HepG2 (cell line): ENCODE measurements around the gene FAM167B. TPM values are rescaled to one million over a fixed set of nuclear protein-coding genes. Genes with fewer than 3 reads are reported as not detected.

Source experiments
- ASH2L ChIP-seq: fragments of 300-600, 200-600 bp; sonication (generic); IDR thresholded peaks from 2 replicates; pipeline ENCODE4 v1.7.0; 2017; ENCODE audit warnings: low read depth, mild to moderate bottlenecking, moderate library complexity, mixed read lengths, low read length; ENCODE audit not compliant: insufficient read length
- HHEX ChIP-seq: IDR thresholded peaks from 2 replicates; pipeline ENCODE4 v1.6.1; 2016; ENCODE audit warnings: control low read depth
- NCOA1 ChIP-seq: sonication (generic); formaldehyde crosslinking; IDR thresholded peaks from 2 replicates; pipeline ENCODE4 v1.9.0; 2021; ENCODE audit warnings: missing genetic modification reagents
- PCBP2 ChIP-seq: fragments of 200-400 bp; formaldehyde crosslinking; optimal IDR thresholded peaks from 2 replicates; pipeline ENCODE3; 2018; ENCODE audit warnings: low read length, low read depth; ENCODE audit not compliant: poor library complexity, severe bottlenecking
- PHF21A ChIP-seq: sonication (generic); formaldehyde crosslinking; IDR thresholded peaks from 2 replicates; pipeline ENCODE4 v1.5.0; 2020; ENCODE audit warnings: mild to moderate bottlenecking, missing genetic modification reagents
- SAFB2 ChIP-seq: sonication (generic); formaldehyde crosslinking; IDR thresholded peaks from 2 replicates; pipeline ENCODE4 v1.5.1; 2020; ENCODE audit warnings: missing genetic modification reagents, low read depth, mild to moderate bottlenecking, borderline replicate concordance
- SAP130 ChIP-seq: IDR thresholded peaks from 2 replicates; pipeline ENCODE4 v1.6.1; 2016; ENCODE audit warnings: low read depth
- SIX1 ChIP-seq: sonication (generic); formaldehyde crosslinking; IDR thresholded peaks from 2 replicates; pipeline ENCODE4 v1.4.0; 2020; ENCODE audit warnings: missing genetic modification reagents, borderline replicate concordance
- SIX4 ChIP-seq: sonication (generic); formaldehyde crosslinking; IDR thresholded peaks from 2 replicates; pipeline ENCODE4 v1.4.0; 2020; ENCODE audit warnings: missing genetic modification reagents
- ZFP62 ChIP-seq: sonication (generic); formaldehyde crosslinking; IDR thresholded peaks from 2 replicates; pipeline ENCODE4 v1.4.0; 2020; ENCODE audit warnings: missing genetic modification reagents
- ZMAT5 ChIP-seq: sonication (generic); formaldehyde crosslinking; IDR thresholded peaks from 2 replicates; pipeline ENCODE4 v1.5.0; 2020; ENCODE audit warnings: mild to moderate bottlenecking, low read depth, missing genetic modification reagents, borderline replicate concordance
- ZNF207 ChIP-seq: fragments of 450-650 bp; IDR thresholded peaks from 2 replicates; pipeline ENCODE4 v1.6.1; 2016; ENCODE audit warnings: antibody characterized with exemption, borderline replicate concordance
- ZNF235 ChIP-seq: sonication (generic); formaldehyde crosslinking; IDR thresholded peaks from 2 replicates; pipeline ENCODE4 v1.8.1; 2023; ENCODE audit warnings: mild to moderate bottlenecking, missing genetic modification reagents, borderline replicate concordance
- ZNF251 ChIP-seq: sonication (generic); formaldehyde crosslinking; IDR thresholded peaks from 2 replicates; pipeline ENCODE4 v1.9.0; 2021; ENCODE audit warnings: mild to moderate bottlenecking, missing genetic modification reagents
- ZNF30 ChIP-seq: sonication (generic); formaldehyde crosslinking; IDR thresholded peaks from 2 replicates; pipeline ENCODE4 v1.5.0; 2020; ENCODE audit warnings: mild to moderate bottlenecking, missing genetic modification reagents
- ZNF513 ChIP-seq: sonication (generic); formaldehyde crosslinking; conservative IDR thresholded peaks from 2 replicates; pipeline ENCODE4 v1.5.0; 2020; ENCODE audit warnings: missing genetic modification reagents
- ZNF713 ChIP-seq: sonication (generic); formaldehyde crosslinking; IDR thresholded peaks from 2 replicates; pipeline ENCODE4 v1.4.0; 2020; ENCODE audit warnings: mild to moderate bottlenecking, missing genetic modification reagents
- ZNF777 ChIP-seq: sonication (generic); formaldehyde crosslinking; IDR thresholded peaks from 2 replicates; pipeline ENCODE4 v1.4.0; 2020; ENCODE audit warnings: missing genetic modification reagents
- polyA plus RNA-seq, 8 experiments: library from polyadenylated mRNA; depleted of rRNA in 3 of 8; stranded (reverse) in 7 of 8; unstranded in 1 of 8; fragments of >200 nt; fragmentation: Illumina TruSeq in 4 of 8; extraction: Trizol in 4 of 8; gene quantifications; 2 replicates each; pipeline versions ENCODE4 v1.2.1 to v1.2.3, GENCODE V29; 2011 to 2016; ENCODE audit warnings: low read depth in 4 of 8, missing spikeins in 1 of 8, mixed read lengths in 1 of 8; ENCODE audit not compliant: insufficient read depth in 1 of 8
- total RNA-seq, 5 experiments: library from RNA; depleted of rRNA; stranded (reverse); fragments of >200 nt; fragmentation: Illumina TruSeq; extraction: Trizol; gene quantifications; 2 replicates each; pipeline ENCODE4 v1.2.3, GENCODE V29; 2016; ENCODE audit warnings: low read depth in 1 of 5
- TF ChIP-seq, protein P1 (sequence below): sonication (generic); formaldehyde crosslinking; IDR thresholded peaks from 2 replicates; pipeline ENCODE4 v1.4.0; 2020; ENCODE audit warnings: missing genetic modification reagents
- TF ChIP-seq, protein P2 (sequence below): sonication (generic); formaldehyde crosslinking; IDR thresholded peaks from 2 replicates; pipeline ENCODE4 v1.5.0; 2020; ENCODE audit warnings: missing genetic modification reagents
- TF ChIP-seq, protein P3 (sequence below): sonication (generic); formaldehyde crosslinking; IDR thresholded peaks from 2 replicates; pipeline ENCODE4 v1.8.1; 2023; ENCODE audit warnings: mild to moderate bottlenecking, inconsistent platforms, moderate library complexity, missing genetic modification reagents, borderline replicate concordance

The FAM167B gene
- total and polyA plus RNA-seq, 2 of the 13 experiments (the other 11 are each of a cell fraction or from before 2014, with no cell fraction given), result 0.15 to 0.70 TPM

DNA sequence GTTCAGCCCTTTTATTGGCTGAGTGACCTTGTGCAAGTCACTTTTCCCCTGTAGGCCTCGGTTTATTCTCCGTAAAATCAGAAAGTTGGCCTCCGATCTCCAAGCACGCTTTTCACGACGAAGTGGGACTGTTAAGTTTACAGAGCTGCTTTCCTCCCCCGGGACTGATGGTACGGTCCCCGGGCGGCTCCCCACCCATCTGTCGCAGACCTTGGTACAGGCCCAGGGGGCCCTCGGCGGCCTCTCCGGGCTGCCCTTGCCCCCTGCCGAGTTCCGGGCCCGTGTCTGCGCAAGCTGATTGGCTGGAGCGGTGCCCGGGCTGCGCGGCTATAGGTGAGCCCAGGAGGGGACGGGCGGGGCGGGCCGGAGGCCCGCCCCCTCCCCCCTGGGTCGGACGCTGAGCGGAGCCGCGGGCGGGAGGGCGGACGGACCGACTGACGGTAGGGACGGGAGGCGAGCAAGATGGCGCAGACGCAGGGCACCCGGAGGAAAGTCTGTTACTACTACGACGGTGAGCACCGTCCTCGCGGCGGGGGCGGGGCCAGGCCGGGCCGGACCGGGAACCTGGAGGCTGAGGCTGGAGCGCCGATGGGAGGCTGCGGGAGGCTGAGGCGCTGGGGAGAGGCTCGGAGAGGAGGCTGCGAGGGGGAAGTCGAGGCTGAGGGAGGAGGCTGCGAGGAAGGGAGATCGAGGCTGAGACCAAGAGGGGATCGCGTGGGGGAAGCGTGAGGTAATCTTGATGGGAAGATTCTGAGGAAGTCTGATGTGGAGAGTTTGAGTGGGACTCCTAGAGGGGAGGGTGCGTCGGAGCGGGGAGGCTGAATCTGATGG, 44.9 kb downstream of the FAM167B start, which contains the start of gene HDAC1 (continued):
- TF ChIP-seq ZNF713 (CRISPR knock-in tag) (no peak), ZNF235 (no peak), ZFP62 (CRISPR knock-in tag) (no peak), ZMAT5 (CRISPR knock-in tag) (no peak), ZNF513 (CRISPR knock-in tag) (no peak), HHEX (CRISPR knock-in tag) (no peak), SAP130 (CRISPR knock-in tag) (peak; percentile 81), SIX1 (no peak), NCOA1 (CRISPR knock-in tag) (peak; percentile 59; the same call in 1 of the 2 replicates), SIX4 (CRISPR knock-in tag) (no peak), ZNF30 (peak; percentile 6; the same call in 1 of the 2 replicates), PHF21A (CRISPR knock-in tag) (peak; percentile 85), ZNF777 (CRISPR knock-in tag) (peak; percentile 77), PCBP2 (no peak), ZNF207 (no peak), ZNF251 (CRISPR knock-in tag) (no peak), SAFB2 (peak; percentile 21; the same call in 1 of the 2 replicates), ASH2L (peak; percentile 85)
- TF ChIP-seq, protein P1, sequence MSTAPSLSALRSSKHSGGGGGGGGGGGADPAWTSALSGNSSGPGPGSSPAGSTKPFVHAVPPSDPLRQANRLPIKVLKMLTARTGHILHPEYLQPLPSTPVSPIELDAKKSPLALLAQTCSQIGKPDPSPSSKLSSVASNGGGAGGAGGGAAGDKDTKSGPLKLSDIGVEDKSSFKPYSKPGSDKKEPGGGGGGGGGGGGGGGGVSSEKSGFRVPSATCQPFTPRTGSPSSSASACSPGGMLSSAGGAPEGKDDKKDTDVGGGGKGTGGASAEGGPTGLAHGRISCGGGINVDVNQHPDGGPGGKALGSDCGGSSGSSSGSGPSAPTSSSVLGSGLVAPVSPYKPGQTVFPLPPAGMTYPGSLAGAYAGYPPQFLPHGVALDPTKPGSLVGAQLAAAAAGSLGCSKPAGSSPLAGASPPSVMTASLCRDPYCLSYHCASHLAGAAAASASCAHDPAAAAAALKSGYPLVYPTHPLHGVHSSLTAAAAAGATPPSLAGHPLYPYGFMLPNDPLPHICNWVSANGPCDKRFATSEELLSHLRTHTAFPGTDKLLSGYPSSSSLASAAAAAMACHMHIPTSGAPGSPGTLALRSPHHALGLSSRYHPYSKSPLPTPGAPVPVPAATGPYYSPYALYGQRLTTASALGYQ (CRISPR knock-in tag), result no peak
- TF ChIP-seq, protein P2, sequence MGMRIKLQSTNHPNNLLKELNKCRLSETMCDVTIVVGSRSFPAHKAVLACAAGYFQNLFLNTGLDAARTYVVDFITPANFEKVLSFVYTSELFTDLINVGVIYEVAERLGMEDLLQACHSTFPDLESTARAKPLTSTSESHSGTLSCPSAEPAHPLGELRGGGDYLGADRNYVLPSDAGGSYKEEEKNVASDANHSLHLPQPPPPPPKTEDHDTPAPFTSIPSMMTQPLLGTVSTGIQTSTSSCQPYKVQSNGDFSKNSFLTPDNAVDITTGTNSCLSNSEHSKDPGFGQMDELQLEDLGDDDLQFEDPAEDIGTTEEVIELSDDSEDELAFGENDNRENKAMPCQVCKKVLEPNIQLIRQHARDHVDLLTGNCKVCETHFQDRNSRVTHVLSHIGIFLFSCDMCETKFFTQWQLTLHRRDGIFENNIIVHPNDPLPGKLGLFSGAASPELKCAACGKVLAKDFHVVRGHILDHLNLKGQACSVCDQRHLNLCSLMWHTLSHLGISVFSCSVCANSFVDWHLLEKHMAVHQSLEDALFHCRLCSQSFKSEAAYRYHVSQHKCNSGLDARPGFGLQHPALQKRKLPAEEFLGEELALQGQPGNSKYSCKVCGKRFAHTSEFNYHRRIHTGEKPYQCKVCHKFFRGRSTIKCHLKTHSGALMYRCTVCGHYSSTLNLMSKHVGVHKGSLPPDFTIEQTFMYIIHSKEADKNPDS (CRISPR knock-in tag), result peak; percentile 68; the same call in 1 of the 2 replicates
- TF ChIP-seq, protein P3, sequence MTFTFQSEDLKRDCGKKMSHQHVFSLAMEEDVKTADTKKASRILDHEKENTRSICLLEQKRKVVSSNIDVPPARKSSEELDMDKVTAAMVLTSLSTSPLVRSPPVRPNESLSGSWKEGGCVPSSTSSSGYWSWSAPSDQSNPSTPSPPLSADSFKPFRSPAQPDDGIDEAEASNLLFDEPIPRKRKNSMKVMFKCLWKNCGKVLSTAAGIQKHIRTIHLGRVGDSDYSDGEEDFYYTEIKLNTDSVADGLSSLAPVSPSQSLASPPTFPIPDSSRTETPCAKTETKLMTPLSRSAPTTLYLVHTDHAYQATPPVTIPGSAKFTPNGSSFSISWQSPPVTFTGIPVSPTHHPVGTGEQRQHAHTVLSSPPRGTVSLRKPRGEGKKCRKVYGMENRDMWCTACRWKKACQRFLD (CRISPR knock-in tag), result no peak
